NK-92 treated with Interleukin-12 subunit alpha and Interleukin-12 subunit beta, amount 100 ng/mL, for 24 hours (cell line): ENCODE measurements around the gene WNK2.

Experiments used
- DNase-seq: peaks from one replicate; lab custom pipeline; 2025; lab: John Stamatoyannopoulos, UW

WNK2 gene

DNA sequence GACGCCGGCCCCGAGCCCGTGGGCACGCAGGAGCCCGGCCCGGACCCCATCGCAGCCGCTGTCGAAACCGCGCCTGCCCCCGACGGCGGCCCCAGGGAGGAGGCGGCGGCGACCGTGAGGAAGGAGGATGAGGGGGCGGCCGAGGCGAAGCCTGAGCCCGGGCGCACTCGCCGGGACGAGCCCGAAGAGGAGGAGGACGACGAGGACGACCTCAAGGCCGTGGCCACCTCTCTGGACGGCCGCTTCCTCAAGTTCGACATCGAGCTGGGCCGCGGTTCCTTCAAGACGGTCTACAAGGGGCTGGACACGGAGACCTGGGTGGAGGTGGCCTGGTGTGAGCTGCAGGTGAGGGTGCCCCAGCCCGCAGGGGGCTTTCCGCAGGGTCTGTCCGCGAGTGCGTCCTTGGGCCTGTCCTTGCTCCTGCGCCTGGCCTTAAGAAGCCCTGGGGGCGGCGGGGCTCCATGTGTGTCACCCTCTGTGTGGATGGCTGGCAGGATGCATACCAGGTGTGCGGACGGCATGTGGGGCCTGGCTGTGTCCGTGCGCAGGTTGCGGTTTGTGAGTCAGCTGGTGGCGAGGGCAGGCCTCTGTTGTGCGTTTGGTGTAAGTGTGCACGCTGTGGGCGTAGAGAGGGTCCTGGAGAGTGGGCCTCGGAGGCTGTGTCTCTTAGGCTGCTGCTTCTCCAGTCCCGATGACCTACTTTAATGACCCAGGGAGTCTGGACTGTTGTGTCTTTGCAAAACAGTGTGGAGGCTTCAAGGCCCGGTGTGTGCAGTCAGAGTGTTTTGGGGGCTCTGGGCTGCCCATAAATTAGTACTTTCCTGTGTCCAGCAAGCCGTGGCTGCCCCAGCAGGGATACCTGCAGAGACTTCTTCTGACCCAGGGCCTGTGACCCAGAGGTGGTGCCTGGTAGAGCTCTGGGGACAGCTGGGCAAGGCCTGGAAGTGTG, 1.6 kb downstream of the WNK2 start:
- no peak for DNase-seq

- no peak for DNase-seq
Observed at GRCh38 chr9:93186215-93186945, 2.4 kb downstream of the WNK2 start.

DNA sequence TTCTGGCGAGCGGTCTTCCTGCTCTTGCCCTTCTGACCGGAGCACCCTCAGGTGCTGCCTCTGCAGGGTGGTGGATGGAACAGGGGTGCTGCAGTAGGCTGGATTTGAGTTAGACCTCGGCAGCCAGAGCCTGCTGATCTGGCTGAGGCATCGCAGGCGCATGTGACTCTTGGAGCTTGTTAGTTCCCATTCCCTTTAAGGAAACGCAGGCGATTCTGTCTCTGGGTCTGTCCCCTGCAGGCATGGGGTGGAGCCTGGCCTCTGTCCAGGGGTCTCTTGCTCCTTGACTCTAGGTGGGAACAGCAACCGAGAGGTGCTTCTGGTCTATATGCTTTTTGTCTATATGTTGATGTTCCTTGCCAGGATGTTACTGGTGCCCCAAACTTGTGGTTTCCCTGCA, 3.1 kb downstream of the WNK2 start:
- no peak for DNase-seq

DNA sequence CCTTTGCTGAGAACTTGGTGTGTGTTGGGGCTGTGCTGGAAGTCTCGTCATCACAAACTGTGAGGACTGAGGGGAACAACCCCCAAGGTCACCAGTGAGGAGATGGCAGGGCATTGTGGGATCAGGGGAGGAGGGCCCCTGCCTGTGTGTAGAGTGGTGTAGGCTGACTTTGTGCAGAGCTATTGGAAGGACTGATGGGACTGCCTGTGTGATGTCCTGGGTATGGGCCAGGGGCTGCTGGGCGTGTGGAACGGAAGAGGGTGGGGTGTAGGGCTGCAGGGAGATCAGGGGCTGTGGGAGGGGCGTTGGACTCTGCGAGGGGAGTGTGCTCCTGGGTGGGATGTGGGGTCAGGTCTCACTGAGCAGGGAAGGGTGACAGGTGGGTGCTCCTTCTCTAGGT, 3.6 kb downstream of the WNK2 start:
- DNase-seq, result no peak

- DNase-seq, result no peak
Observed at GRCh38 chr9:93188426-93189368, 4.8 kb downstream of the WNK2 start.

DNA sequence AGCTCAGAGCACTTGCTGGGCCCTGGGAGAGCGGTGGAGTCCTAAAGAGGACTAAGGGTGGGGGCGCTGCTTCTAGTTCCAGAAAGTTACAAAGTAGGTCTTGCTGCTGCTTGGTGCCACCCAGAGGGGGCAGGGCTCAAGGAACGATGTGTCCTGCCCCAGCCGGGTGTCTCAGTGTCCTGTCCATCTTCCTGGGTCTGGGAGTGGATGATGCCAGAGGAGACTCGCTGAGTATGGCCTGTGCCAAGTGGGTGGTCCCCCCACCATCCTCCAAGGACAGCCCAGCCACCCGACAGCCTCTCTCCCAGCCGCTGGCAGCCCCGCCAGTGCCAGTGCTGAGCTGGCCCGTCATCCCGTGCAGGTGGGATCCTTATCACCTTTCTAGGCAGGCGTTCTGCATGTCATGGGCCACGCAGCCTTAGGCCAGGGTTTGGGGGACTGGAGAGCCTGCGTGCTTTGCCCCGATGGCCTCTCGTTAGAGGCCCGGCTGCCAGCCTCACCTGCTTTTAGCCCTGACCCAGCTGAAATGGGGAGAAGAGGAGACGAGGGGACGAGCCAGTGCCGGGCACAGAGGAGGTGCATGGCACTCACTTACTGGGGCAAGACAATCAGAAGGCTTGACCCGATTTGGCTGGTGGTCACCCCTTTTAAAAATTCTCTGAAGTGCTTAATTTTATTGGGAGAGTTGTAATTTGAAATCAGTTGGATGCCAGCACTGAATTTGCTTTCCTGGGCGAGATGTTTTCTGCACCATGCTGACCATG, 5.6 kb downstream of the WNK2 start:
- DNase-seq, result no peak

DNA sequence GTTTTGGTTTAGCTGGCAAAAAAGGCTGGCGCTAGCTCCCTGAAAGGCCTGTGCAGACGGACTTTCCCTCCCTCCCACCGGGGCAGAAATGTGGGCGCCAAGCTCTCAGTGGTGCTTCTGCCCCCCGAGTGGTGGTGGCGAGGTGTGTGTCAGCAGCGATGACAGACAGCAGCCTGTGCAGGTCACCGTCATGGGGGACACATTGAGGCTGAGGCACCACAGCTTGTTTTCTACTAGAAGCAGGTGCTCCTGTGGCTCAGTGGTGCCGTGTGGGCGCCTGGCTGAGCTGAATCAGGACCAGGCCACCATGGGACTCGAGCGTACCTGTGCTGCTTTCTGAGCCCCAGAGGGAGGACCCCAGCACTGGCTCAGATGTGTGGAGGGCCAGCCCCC, 6.2 kb downstream of the WNK2 start:
- DNase-seq, result no peak

- DNase-seq, result no peak
Observed at GRCh38 chr9:93190656-93191353, 6.9 kb downstream of the WNK2 start.

GRCh38 chr9:93191354-93191660, 7.4 kb downstream of the WNK2 start:
- DNase-seq, result no peak

DNA sequence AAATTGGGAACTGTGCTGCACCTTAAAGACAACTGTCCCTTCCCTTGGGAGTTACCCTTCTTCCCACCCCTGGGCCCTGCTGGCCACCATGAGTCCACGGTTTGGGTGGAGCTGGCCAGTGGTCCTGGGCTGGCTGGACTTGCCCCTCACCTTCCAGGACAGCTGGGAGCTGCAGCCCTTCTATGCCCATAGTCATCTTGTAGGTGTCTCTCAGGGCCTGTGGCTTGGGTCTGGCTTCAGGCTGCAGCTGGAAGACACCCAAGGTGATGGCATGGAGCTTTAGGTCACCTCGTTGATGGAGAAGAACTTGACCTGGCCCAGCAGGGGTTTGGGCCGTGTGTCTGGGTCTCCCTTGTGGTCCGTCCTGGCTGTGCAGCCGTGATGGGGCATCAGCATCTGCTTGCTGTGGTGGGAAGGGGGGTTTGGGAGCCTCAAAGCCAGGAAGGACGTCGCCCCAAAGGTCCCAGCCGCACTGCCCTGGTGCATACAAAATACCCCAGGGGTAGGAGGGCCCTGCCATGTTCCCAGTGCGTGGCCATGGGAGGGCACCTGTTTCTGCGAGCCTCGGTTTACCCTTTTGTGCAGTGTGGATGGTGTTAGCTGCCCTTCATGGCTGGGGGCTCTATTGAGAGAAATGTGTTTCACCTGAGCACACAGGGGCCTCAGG, 8.9 kb downstream of the WNK2 start:
- DNase-seq, result no peak

DNA sequence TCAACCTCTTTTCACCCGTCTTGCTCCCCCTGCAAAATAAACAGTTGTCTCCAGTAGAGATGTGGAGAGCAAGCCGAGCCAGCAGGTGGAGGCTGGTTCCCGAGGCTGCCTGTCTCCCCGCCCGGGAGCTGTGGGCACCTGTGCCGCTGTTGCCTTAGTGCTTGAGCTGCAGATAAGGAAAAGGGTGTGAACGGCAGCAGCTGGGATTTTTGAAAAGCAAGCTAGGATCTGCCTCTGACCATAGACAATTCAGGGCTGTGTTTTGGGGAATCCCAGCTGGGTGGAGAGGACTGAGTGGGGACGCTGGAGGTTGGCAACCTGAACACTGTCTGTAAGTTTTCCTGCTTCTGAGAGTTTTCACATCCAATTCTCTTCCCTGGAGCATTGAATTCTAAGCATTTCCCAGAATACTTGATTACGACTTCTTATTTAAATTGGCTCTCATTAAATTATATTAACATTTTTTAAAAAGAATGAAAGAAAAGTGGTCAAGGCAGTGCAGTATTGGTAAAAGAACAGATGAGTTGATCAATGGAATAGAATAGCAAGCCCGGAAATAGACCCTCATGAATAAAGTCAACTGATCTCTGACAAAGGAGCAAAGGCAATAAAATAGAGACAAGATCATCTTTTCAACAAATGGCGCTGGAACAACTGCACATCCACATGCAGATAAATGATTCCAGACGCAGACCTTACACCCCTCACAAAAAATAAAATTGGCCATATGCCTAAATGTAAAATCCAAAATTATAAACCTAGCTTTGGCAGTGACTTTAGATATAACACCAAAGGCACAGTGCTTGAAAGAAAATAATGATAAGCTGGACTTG, 9.7 kb downstream of the WNK2 start:
- DNase-seq, result no peak

DNA sequence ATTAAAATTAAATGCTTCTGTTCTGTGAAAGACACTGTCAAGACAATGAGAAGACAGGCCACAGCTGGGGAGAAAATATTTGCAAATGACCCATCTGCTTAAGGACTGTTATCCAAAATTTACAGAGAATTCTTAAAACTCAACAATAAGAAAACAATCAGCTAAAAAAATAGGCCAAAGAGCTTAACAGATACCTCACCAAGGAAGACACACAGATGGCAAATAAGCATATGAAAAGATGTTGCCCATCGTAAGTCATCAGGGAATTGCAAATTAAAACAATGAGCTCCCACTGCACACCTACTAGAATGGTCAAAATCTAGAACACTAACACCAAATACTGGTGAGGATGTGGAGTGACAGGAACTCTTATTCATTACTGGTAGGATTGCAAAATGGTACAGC, 10.3 kb downstream of the WNK2 start:
- no peak for DNase-seq

- no peak for DNase-seq
Observed at GRCh38 chr9:93194641-93195040, 10.7 kb downstream of the WNK2 start.

- no peak for DNase-seq
Observed at GRCh38 chr9:93196096-93197055, 12.4 kb downstream of the WNK2 start.

GRCh38 chr9:93197670-93198069, 13.7 kb downstream of the WNK2 start:
- DNase-seq, result no peak

DNA sequence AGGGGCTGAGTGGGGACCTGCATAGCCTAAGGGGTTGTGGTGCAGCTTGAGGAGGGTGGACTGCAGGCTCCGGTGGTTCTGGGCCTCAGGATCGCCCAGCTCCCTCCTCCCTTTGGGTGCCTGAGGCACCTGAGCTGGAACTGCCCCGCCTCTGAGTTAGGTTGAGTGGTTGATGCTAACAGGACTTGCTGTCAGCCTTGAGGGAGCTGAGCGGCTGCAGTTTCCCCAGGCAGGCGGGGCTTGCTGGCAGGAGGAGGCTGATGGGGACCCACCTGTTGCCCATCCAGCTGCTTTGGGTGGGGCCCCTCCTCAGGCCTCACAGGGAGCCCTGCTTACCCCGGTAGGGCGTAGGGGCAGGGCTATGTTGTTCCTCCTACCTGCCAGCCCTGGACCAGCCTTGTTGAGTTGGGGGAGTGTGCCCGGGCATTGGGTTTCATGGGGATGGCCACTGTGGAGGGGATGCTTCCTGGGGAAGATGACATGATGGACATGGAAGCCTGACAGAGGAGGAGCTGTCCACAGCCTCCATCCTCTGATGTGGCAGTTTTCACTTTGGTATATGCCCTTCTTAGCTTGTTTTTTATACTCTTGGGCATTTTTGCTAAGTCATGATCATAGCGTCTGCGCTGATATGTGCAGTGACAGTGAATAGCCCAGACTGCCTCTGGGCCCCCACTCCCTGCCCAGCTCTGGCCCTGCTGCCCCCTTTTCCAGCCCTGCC, 14.3 kb downstream of the WNK2 start:
- no peak for DNase-seq

GRCh38 chr9:93198838-93199625, 15.1 kb downstream of the WNK2 start:
- no peak for DNase-seq
